ENCODE measurements around the gene NDUFB2.
"Not testable (repeated sequence)": the region's sequence is repeated elsewhere in the genome, so short reads cannot be mapped to it uniquely, and the experiment has no call there.

The NDUFB2 gene

DNA sequence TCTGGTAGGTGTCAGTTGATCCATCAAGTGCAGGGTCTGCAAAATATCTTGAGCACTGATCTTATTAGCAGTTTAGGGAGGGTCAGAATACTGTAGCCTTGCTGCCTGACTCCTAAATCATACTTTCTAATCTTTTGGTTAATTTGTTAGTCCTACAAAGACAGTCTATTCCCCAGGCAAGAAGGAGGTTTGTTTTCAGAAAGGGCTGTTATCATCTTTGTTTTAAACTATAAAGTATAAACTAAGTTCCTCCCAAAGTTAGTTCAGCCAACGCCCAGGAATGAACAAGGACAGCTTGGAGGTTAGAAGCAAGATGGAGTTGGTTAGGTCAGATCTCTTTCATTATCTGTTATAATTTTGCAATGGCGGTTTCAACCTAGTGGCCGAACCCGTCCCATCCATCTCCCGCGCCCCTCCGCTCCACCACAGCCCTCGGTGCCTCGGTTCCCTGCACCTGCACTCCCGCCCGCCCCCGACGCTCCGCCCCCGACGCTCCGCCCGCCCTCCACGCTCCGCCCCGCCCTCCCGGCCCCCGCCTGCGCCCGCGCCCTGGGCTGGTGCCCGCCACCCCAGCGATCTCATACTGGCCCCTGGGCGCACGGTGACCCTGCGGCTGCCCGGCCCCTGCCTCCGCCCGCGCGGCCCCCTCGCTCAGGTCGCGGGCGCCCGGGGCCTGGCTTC lies 24.0 kb upstream of the NDUFB2 start, which contains the start of gene ADCK2:
TSS of gene ADCK2 (plus strand) at position 564 of the 681 bp plus-strand sequence. CDS start 386 bp downstream, outside the sequence.
- DNase-seq (ENCODE audit: low read depth in 2 of 2, low spot score in 1 of 2): peak; percentile 17 to 33

DNA sequence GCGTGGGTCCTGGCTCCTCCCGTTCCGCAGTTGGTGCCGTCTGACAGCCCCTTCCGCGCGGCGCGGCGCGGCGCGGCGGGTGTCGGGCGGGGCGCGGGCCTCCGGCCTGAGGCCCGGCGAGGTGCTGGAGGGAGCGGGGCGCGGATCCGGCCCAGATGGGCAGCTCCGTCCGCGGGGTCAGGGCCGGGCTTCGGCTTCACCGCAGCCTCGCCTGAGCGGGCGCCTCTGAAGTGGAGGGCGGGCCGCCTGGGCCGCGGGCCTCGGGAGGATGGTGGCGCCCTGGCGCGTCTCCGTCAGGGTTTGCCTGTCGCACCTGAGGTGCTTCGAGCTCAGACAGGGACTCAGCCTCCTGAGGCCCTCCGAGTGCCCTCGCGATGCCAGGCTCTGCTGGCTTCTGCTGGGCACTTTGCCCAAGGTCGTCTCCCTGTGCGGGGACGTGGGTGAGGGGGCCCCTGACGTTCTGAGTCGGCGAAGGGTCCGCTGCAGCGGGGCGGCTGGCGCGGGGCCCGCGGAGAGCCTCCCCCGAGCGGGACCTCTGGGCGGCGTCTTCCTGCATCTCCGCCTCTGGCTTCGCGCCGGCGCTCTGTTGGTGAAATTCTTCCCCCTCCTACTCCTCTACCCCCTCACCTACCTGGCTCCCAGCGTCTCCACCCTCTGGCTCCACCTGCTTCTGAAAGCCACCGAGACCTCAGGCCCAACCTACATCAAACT lies 23.3 kb upstream of the NDUFB2 start:
- peak; percentile 15 to 19 for DNase-seq (ENCODE audit: low read depth in 2 of 2, low spot score in 1 of 2)

DNA sequence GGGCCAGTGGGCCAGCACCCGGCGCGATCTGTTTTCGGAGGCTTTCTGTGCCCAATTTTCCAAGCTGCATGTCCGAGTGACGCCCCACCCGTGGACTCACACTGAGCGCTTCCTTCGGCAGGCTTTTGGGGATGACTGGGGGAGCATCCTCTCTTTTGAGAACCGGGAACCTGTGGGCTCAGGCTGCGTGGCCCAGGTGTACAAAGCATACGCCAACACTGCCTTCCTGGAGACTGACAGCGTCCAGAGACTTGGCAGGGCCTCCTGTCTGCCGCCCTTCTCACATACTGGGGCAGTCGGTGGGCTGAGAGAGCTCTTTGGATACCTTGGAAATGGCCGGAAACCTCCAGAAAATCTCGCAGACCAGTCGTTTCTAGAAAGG lies 22.7 kb upstream of the NDUFB2 start:
- DNase-seq (ENCODE audit: low read depth in 2 of 2, low spot score in 1 of 2): no peak

DNA sequence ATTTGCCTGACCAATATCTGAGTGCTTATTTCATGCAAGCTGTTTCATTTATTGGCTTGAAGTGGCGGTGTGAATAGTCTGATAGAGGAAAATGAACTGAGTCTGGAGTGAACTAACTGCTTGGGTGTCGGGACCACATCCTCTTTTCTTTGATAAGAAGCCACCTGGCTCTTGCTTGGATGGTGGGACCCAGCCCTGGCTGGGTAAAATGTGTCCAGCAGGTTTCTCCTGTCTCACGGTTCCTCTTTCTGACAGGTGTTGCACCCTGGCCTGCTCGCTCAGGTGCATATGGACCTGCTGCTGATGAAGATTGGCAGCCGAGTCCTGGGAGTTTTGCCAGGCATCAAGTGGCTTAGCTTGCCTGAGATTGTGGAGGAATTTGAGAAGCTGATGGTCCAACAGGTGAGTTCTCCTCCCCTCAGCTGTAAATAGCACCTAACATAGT lies 22.1 kb upstream of the NDUFB2 start:
- no peak for DNase-seq (ENCODE audit: low read depth in 2 of 2, low spot score in 1 of 2)

DNA sequence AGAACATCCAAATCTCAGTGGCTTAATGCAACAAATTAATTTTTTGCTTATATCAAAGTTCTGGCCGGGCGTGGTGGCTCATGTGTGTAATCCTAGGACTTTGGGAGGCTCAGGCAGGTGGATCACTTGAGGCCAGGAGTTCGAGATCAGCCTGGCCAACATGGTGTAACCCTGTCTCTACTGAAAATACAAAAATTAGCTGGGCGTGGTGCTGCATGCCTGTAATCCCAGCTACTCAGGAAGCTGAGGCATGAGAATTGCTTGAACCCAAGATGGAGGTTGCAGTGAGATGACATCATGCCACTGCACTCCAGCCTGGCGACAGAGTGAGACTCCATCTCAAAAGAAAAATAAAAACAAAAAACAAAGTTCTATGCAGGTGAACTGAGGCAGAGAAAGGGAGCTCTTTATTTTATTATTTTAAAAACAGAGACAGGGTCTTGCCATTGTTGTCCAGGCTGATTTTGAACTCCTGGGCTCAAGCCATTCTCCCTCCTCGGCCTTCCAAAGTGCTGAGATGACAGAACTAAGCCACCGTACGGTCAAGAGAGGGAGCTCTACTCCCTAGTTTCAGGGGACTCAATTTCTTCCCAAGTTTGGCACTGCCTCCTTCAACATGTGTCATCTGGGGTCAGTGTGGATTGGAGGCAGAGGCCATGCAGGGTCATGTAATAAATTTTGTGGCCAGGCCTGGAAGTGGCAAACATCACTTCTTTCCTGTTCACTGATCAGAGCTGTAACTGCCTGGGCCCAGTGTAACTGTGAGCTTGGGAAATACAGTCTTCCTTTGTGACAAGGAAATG lies 21.4 kb upstream of the NDUFB2 start:
- DNase-seq (ENCODE audit: low read depth in 2 of 2, low spot score in 1 of 2): no peak

DNA sequence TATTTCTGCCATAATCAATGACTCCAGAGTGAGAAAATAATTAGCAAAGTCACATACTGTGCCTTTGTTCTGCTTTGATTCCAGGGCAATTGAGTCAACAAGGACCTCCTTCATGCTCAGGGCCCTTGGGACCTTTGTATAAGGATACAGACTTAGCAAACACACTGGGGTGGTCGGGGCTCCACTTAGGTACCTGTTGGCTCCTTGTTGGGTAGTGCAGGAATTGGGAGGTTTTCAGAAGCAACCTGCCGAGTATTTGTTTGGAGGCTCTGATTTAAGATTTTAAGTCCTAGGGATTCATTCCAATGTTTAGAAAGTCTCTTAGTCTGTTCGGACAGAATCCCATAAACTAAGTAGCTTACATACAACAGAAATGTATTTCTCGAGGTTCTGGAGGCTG lies 20.8 kb upstream of the NDUFB2 start:
- DNase-seq (ENCODE audit: low read depth in 2 of 2, low spot score in 1 of 2): no peak

DNA sequence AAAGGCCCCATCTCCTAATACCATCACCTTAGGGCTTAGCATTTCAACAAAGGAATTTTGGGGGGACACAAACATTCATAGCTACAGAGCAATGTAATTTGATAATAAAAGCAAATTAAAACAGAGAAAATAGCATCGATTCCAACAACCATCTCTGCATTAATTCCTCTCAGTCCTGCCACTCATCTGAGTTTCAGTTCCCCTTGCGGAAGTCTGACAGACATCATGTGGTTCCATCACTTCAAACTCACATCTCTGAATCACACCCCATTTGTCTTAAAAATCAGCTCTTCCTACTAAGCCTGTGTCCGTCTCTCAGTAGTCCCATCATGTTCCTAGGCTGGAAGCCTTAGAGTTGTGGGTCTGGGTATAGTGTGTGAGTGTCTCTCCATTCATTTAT lies 20.2 kb upstream of the NDUFB2 start:
- DNase-seq (ENCODE audit: low read depth in 2 of 2, low spot score in 1 of 2): no peak

DNA sequence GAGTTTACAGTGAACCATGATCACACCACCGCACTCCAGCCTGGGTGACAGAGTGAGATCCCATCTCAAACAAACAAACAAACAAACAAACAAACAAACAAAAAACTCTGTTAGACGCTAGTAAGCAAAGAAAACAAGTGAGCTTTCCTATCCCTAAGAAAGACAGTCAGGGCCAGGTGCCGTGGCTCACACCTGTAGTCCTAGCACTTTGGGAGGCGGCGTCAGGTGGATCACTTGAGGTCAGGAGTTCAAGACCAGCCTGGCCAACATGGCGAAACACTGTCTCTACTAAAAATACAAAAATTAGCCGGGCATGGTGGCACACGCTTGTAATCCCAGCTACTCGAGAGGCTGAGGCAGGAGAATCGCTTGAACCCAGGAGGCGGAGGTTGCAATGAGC lies 19.6 kb upstream of the NDUFB2 start:
- DNase-seq (ENCODE audit: low read depth in 2 of 2, low spot score in 1 of 2): not testable (repeated sequence)

DNA sequence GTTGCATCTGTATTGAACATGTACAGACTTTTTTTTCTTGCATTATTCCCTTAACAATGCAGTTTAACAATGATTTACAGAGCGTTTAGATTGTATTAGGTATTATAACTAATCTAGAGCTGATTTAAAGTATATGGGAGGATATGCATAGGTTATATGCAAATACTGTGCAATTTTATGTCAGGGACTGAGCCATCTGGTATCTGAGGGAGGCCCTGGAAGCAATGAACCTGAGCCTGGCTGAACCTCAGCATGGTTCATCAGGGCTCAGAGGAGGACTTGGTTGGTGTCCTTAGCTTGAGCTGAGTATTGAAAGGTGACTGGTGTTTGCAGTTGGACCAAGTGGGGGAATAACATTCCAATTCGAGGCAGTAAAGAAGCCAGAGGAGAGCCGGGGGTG lies 19.0 kb upstream of the NDUFB2 start:
- DNase-seq (ENCODE audit: low read depth in 2 of 2, low spot score in 1 of 2): no peak

DNA sequence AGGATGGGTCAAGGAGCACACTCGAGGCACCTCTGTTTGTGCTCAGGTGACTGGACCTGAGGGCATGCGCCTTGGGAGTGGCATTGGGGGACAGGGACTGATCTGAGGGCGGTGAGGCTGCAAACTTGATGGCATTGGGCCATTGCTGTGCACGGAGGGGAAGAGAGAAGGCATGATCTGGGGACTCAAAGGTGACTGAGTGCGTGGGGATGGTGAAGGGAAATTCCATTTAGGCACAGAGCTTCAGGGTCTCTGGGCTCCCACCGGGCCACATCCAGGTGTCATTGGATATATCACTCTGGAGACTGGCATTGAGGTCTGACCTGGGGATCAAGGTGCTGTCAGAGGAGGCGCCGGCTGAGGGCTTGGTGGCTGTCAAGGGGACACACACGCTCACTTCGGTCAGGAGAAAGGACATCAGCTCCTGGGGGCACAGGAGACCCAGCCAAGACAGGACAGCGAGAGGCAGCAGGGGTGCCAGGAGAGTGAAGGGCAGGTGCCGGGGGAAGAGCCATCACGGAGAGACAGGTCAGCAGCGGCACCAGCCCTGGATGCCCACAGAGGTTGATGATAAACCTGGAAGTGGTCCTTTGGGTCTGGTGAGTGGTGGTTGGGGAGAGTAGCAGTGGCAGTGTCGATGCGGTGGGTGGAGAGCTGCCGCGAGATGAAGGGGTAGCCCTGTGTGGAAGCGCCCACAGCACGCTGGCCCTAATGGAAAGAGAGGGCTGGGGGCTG lies 18.3 kb upstream of the NDUFB2 start:
- DNase-seq (ENCODE audit: low read depth in 2 of 2, low spot score in 1 of 2): no peak

DNA sequence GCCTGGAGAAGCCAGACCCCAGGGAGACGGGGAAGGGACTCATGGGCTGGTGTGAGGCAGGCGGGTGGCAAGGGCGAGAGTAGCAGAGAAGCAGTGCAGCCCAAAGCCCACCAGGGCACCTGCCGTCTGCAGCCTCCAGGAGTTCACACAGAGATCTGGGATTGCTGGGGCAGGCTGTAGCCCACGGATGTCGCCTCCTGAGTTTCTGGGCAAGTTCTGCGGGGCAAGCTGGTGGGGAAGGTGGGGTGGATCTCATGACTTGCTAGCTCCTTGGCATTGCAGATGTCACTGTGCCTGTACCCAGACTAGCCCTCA lies 17.7 kb upstream of the NDUFB2 start:
- DNase-seq (ENCODE audit: low read depth in 2 of 2, low spot score in 1 of 2): no peak

DNA sequence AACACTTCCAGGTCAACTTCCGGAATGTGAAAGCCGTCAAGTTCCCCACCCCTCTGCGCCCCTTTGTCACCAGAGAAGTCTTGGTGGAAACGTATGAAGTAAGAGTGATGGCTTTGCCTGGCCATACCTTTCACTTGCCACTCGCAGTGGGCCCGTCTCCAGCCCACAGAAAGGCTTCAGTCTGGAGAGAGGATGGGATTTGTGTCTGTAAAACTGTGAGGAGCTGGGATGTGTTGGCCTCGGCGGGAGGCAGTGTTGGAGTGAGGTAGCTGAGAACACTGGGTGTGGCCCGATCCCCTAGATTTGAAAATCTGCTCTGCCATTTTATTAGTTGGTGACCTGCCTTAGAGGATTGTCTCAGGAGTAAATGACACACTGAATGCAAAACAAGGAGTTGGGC lies 17.3 kb upstream of the NDUFB2 start:
- no peak for DNase-seq (ENCODE audit: low read depth in 2 of 2, low spot score in 1 of 2)

DNA sequence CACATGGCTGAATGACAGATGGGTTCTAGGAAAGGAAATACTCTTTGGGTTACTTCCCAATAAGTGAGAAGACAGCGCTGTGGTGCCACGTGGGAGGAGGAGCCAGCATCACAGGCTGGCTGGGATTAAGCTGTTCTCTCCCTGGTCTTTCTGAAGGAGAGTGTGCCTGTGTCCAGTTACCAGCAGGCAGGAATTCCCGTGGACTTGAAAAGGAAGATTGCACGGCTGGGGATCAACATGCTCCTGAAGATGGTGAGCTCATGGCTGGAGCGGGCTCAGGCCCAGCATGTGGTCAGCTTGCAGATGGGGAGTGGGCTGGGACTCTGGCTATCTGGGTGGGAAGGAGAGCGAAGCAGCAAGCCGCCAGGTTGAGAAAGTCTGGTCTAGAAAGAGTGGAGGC lies 15.6 kb upstream of the NDUFB2 start:
- DNase-seq (ENCODE audit: low read depth in 2 of 2, low spot score in 1 of 2): no peak

DNA sequence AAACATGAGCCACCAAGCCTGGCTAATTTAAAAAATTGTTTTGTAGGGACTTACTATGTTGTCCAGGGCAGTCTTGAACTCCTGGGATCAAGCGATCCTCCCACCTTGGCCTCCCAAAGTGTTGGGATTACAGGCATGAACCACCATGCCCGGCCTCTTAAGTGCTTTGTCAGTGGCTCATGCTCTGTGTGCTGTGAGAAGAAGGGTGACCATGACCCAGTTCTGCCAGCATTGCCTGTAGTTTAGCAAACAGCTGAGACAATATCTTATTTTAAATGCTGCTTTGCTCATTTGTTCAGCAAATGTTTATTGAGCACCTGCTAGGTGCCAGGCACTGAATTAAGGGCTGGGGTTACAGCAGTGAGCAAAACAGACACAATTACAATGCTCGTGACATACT lies 14.7 kb upstream of the NDUFB2 start:
- no peak for DNase-seq (ENCODE audit: low read depth in 2 of 2, low spot score in 1 of 2)

DNA sequence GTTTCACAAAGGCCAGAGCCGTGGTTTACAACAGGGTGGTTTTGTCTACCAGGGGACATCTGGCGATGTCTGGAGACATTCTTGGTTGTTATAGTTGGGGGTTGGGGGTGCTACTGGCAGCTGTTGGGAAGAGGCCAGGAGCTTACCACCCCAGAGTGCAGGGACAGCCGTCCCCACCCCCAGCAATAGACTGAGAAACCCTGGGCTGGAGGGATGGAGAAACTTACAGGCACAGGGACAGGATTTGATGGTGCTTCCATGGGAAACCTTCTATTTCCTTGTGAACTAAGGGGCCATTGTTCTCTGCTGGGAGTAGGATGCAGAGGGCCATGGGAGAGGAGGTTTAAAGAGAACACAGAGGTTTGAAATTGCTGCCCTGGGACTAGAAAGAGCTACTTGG lies 12.9 kb upstream of the NDUFB2 start:
- no peak for DNase-seq (ENCODE audit: low read depth in 2 of 2, low spot score in 1 of 2)

DNA sequence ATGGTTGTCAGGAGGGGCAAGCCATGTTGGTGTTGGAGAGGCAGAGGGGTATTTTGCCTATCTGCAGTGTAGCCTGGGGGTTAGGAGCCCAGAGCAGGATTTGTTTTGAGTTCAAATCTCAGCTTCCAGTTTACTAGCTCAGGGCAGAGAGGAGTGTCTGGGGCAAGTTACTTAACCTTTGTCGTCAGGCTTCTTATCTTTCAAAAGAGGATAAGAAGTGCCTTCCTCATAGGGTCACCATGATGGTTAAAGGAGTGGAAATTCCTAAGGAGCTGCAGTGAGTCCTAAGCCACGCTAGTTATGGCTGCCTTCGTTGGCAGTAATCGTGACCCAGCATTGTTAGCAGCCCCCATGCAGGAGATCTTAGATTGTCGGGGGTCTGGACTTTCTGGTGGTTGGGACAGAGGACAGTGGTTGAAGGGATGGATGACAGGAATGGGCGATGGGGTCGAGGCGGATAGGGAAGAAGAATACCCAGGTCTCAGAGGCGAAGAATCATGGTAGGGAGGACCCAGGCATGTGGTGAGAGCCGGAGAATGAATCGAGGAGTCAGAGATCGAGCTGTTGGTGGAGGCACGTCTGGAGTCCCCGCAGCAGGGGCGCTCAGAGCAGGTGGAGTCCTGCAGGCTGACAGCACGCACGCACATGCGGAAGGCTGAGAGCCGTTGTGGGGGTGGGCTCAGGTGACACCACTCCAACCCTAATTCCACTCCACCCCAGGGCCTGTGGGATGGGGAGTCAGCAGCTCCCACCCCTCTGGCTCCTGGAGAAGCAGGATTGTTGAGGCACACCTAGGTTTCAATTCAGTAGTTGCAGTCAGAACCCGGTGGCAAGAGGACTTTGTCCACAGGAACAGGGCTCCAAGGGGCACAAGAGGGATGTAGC lies 12.2 kb upstream of the NDUFB2 start:
- no peak for DNase-seq (ENCODE audit: low read depth in 2 of 2, low spot score in 1 of 2)

DNA sequence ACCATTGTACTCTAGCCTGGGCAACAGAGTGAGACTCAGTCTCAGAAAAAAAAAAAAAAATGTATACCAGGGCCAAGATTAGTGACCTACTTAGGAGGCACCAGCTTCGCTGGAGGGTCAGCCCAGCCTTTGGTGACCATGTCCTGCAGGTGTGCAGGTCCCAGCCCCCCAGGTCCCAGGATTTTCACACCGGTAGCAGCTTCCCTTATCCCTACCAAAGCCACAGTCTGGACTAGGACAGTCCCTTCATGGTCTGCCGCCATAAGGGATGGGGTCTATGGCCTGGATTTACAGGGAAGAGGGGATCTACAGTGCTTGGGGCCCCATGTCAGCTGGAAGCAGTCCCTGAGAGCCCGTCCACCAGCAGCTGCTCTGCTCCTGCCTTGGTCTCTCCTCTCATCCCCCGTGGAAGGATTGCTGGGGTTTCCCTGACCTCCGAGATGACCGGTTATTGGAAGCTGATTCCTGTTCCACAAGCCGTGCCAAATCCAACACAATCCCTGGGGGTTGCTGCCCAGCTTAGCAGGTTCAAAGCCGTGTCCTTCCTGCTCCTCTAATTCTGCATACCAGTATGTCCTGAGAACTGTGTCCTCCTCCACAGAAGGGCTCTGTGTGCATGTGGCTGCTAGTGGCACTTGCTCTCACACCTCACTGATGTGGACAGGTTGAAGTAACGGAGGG lies 11.0 kb upstream of the NDUFB2 start:
- DNase-seq (ENCODE audit: low read depth in 2 of 2, low spot score in 1 of 2): no peak

DNA sequence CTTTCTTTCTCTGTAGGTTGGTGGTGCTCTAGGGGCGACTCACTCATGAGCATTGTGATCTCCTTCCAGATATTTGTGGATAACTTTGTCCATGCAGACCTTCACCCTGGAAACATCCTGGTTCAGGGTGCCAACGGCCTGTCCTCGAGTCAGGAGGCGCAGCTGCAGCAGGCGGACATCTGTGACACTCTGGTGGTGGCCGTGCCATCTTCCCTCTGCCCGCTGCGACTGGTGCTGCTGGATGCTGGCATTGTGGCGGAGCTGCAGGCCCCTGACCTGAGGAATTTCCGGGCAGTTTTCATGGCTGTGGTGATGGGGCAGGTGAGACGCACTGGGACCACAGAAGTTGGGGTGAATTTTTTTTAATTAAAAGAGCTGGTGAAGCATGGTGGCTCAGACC lies 9.6 kb upstream of the NDUFB2 start:
- no peak for DNase-seq (ENCODE audit: low read depth in 2 of 2, low spot score in 1 of 2)

DNA sequence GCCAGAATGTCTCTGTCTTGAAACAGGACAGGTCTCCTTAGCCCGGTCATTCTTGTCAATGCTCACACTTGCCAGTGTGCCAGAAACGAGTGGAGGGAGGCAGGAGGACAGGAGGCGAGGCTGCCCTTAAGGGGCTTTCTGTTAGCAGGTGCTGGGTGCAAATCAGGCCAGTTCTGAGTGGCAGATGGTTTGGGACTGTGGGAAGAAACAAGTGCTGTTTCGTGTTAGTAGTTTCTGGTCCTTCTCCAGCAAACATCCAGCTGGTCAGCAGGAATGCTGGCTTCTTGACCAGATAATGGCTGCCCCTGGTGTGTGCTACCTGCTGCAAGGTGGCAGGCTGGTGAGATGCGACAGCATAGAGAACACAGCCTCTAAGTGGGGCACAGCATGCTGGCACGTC lies 8.2 kb upstream of the NDUFB2 start:
- no peak for DNase-seq (ENCODE audit: low read depth in 2 of 2, low spot score in 1 of 2)
